Measurements from ENCODE around the gene G0S2. TPM values are rescaled to one million over a fixed set of nuclear protein-coding genes. Genes with fewer than 3 reads are reported as not detected.

Gene G0S2
- total RNA-seq, 4 donors from 2014 or later, result 60.8 to 1,224 (median 333) TPM

DNA sequence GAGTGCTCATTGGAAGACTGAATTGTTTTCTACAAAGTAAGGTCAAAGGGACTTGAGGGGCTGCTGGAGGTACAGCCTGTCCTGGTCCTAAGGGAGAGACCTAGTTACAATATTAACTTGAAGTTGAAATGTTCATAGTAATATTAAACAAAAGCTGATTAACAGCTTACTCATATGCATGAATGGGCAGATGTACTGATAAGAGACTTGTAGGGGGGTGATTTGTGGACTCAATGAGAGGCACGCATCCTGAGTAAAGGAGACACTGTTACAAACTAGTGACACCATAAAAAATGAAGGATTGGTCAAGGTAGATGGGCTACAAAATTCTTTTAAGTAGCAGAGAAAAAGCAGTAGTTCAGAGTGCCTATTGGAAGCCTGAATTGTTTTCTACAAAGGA, 32.1 kb downstream of the G0S2 start:
- WGBS, 2 donors, result 91 to 98% methylated on average over 1 of the region's 1 CpG

DNA sequence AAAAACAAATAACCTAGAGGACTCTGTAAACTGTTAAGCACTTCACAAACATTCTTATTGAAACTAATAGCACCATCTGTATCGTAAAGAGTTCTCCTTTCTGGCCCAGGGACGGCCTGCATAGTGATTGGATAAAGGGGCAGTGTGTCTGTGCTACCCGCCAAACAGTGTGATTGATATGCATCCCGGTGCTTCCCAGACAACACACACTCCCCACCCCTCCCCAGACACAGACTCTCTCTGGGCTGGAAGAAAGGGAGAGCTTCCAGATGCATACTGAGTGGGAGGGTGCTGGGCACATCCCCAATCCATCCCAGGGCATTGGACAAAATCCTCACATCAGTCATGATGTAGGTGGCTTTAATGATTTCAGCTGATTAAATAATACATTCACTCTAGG, 33.1 kb downstream of the G0S2 start:
- H3K4me3 ChIP-seq, result no peak overlapping the region
- TF ChIP-seq EP300 (IDR thresholded peaks at IDR 0.05) (no peak), POLR2A (IDR thresholded peaks at IDR 0.05) (no peak)
- TF ChIP-seq, protein P1, sequence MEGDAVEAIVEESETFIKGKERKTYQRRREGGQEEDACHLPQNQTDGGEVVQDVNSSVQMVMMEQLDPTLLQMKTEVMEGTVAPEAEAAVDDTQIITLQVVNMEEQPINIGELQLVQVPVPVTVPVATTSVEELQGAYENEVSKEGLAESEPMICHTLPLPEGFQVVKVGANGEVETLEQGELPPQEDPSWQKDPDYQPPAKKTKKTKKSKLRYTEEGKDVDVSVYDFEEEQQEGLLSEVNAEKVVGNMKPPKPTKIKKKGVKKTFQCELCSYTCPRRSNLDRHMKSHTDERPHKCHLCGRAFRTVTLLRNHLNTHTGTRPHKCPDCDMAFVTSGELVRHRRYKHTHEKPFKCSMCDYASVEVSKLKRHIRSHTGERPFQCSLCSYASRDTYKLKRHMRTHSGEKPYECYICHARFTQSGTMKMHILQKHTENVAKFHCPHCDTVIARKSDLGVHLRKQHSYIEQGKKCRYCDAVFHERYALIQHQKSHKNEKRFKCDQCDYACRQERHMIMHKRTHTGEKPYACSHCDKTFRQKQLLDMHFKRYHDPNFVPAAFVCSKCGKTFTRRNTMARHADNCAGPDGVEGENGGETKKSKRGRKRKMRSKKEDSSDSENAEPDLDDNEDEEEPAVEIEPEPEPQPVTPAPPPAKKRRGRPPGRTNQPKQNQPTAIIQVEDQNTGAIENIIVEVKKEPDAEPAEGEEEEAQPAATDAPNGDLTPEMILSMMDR (IDR thresholded peaks at IDR 0.05), result no peak
- no peaks in the 10 kb centered on the region for H3K27me3 ChIP-seq
- no peaks in the 10 kb centered on the region for H3K36me3 ChIP-seq
- H3K4me1 ChIP-seq, result peaks cover 0 to 3% (median 0%) of the 10 kb centered on the region in 4 donors
- no peak for DNase-seq (ENCODE audit: low spot score in 2 of 2)
- no peak overlapping the region for H3K27ac ChIP-seq
- 44 to 45% methylated on average over 4 of the region's 4 CpGs for WGBS, 2 donors
- no peaks in the 10 kb centered on the region for H3K9me3 ChIP-seq

More for the DNA sequence above, 32.1 kb downstream of the G0S2 start:
- H3K27me3 ChIP-seq, result no peaks in the 10 kb centered on the region
- H3K4me3 ChIP-seq, result no peak overlapping the region
- TF ChIP-seq POLR2A (IDR thresholded peaks at IDR 0.05) (no peak), EP300 (IDR thresholded peaks at IDR 0.05) (no peak)
- TF ChIP-seq, protein P1 (IDR thresholded peaks at IDR 0.05), result no peak
- peaks cover 0 to 3% (median 0%) of the 10 kb centered on the region in 4 donors for H3K4me1 ChIP-seq
- H3K36me3 ChIP-seq, result no peaks in the 10 kb centered on the region
- DNase-seq (ENCODE audit: low spot score in 2 of 2), result no peak
- no peaks in the 10 kb centered on the region for H3K9me3 ChIP-seq
- no peak overlapping the region for H3K27ac ChIP-seq

DNA sequence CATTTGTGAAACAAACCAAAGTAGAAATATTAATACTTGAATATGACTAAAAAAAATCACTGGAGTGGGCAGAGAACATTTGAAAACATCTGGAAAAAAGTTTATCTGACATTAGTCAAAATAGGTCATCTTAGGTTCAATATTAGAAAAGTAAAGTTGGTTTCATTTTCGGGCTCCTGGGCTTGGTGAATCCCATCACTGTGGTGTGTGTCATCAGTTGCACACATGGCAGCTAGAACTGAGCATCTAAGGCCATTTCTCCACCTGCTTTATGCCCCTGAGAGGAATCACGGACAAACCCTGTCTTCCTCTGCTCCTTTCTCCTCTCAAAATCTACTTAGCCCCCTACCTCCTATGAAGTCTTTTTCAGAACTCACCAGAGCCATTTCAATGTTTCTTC, 34.9 kb downstream of the G0S2 start:
- H3K4me3 ChIP-seq, result no peak overlapping the region
- H3K27ac ChIP-seq, result no peak overlapping the region
- no peak for DNase-seq (ENCODE audit: low spot score in 2 of 2)
- WGBS, 2 donors, result 61 to 62% methylated on average over 2 of the region's 2 CpGs
- H3K4me1 ChIP-seq, result no peaks in the 10 kb centered on the region
- TF ChIP-seq POLR2A (IDR thresholded peaks at IDR 0.05), result no peak
- no peak for TF ChIP-seq EP300 (IDR thresholded peaks at IDR 0.05)
- TF ChIP-seq, protein P1 (IDR thresholded peaks at IDR 0.05), result no peak
- no peaks in the 10 kb centered on the region for H3K36me3 ChIP-seq
- no peaks in the 10 kb centered on the region for H3K27me3 ChIP-seq
- no peaks in the 10 kb centered on the region for H3K9me3 ChIP-seq

DNA sequence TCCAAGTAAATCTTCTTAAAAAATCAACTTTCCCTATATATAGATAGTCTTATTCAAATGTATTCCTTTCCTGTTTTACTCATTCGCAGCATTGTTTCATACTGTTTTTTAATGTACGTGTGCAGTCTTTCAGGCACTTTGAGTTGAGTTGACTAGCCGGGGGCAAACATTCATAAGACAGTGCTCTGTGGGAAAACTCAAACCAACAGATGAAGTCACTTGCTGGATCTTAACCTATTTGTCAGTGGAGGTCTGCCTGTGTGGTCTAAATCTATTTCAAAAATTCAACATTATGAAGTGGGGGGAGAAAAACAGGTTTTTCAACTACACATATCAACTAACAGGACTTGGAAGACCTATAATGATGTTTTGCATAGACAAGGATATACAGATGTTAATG, 35.6 kb downstream of the G0S2 start:
- no peaks in the 10 kb centered on the region for H3K36me3 ChIP-seq
- no peaks in the 10 kb centered on the region for H3K4me1 ChIP-seq
- WGBS, 2 donors, result 64 to 72% methylated on average over 3 of the region's 3 CpGs
- DNase-seq (ENCODE audit: low spot score in 2 of 2), result no peak
- H3K4me3 ChIP-seq, result no peak overlapping the region
- H3K27ac ChIP-seq, result no peak overlapping the region
- TF ChIP-seq POLR2A (IDR thresholded peaks at IDR 0.05) (no peak), EP300 (IDR thresholded peaks at IDR 0.05) (no peak)
- TF ChIP-seq, protein P1 (IDR thresholded peaks at IDR 0.05), result no peak
- H3K9me3 ChIP-seq, result no peaks in the 10 kb centered on the region
- H3K27me3 ChIP-seq, result no peaks in the 10 kb centered on the region

DNA sequence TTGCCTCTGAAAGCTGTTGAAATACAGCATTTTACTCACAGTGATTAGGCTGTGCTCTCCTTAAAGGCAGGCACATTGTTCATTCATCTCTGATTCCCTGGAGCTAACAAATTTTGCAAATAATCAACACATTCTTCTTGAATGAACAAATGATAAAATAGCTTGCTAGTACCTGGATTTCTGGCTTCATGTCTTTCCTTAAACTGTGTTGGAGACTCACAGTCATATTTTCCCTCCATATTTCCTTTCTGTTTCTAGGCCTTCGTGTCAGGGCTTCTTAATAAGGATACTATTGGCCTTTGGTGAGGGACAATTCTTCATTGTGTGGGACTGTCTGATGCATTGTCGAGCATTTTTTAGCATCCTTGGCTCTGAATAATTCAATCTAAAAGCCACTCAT, 39.1 kb downstream of the G0S2 start:
- no peak for DNase-seq (ENCODE audit: low spot score in 2 of 2)
- H3K9me3 ChIP-seq, result no peaks in the 10 kb centered on the region
- 41 to 53% methylated on average over 2 of the region's 2 CpGs for WGBS, 2 donors
- no peak overlapping the region for H3K4me3 ChIP-seq
- H3K27me3 ChIP-seq, result no peaks in the 10 kb centered on the region
- H3K4me1 ChIP-seq, result no peaks in the 10 kb centered on the region
- TF ChIP-seq, protein P1 (IDR thresholded peaks at IDR 0.05), result no peak
- TF ChIP-seq POLR2A (IDR thresholded peaks at IDR 0.05) (no peak), EP300 (IDR thresholded peaks at IDR 0.05) (no peak)
- no peak overlapping the region for H3K27ac ChIP-seq
- H3K36me3 ChIP-seq, result no peaks in the 10 kb centered on the region
